GM21515 (cell line): ENCODE data around the gene MAGI3.
"Not testable (repeated sequence)": the region's sequence is repeated elsewhere in the genome, so short reads cannot be mapped to it uniquely, and the experiment has no call there.

Experiments used
- ATAC-seq: cut with Tn5 transposase; IDR thresholded peaks from one replicate; pipeline ENCODE4 v1.9.1; 2021; ENCODE audit not compliant: unreplicated experiment

The MAGI3 gene

DNA sequence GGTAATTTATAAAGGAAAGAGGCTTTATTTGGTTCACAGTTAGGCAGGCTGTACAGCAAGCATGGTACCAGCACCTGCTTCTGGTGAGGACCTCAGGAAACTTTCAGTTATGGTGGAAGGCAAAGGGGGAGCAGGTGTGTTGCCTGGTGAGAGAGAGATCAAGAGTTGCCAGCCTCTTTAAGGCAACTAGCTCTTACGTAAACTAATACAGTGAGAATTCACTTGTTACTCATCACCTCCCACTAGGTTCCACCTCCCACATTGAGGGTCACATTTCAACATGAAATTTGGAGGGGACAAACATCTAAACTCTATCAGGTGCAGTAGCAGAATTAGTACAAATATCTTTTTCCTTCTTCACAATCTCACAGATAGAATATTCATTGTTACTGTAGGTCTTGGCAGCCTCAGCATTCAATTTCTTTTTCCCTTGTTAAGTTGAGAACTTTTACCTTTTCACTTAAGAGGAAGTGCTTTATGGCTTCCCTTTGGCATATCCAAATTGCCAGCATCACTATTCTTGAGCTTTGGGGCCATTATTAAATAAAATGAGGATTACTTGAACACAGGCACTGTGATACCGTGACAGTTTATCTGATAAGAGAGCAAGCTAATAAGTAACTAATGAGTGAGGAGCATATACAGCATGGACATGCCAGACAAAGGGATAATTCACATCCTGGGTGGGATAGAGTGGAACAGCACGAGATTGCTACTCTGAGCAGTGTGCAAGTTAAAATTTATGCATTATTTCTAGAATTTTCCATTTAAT lies 48.4 kb downstream of the MAGI3 start:
- ATAC-seq: no peak

DNA sequence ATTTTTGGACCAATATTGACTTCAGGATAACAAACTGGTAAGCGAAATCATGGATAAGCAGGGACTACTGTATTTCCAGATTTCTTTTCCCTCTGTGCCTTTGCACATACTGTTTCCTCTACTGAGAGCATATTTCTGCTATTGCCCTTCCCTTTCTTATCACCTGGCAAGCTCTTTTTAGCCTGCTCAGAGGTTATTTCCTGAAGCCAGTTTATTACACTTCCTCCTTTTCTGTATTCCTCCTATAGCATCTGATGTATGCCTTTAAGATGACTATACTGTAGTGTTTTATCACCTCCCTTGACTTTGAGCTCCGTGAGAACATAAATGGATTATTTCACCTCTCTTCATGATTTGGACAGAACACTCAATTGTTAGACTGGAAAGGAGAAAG lies 49.0 kb downstream of the MAGI3 start:
- ATAC-seq: no peak

DNA sequence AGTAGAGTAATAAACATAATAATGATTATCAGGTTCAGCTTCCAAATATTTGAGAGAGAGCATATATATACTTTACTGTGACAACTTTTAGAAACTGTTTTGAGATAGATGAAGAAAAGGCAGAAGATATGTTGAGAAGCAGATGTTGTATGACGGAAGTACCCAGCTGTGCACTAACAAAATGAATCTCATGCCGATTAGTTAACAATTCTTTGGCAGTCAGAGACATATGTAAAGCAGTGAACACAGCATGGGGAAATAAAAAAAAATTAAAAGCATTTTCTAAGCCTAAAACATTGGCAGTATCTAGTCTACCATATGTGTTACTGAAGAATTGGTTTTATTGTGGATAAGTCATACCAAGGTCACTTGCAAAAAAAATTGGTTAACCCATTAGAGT lies 51.8 kb downstream of the MAGI3 start:
- ATAC-seq: no peak

DNA sequence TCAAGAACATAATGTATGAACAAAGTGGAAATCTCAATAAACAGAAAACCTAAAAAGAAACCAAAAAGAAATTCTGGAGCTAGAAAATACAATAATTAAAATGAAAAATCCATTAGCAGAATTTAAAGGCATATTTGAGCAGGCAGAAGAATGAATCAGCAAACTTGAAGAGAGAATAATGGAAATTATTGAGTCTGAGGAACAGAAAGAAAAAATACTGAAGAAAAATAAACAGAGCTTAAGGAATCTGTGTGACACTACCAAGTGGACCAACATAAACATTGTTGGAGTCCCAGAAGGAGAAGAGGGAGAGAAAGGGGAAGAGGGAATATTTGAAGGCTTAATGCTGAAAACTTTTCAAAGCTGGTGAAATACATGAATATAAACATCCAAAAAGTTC lies 54.5 kb downstream of the MAGI3 start:
- no peak for ATAC-seq

DNA sequence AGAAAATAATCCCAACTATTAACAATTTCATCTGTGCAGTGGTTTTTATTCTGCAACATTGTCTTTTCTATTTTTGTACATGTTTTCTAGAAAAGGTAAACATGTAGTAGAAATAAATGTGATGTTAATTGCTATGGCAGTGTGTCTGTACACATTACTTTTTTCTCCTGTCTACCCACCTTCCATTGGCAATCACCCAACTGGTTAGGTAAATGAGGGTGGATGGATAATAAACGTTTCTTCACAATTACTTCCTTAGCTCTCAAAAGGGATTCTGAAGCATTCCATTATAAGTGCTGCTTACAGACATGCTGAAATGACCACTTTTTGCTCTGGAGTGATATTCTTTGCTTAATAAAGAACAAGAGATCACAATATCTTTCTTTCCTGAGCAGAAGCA lies 61.4 kb downstream of the MAGI3 start:
- no peak for ATAC-seq

DNA sequence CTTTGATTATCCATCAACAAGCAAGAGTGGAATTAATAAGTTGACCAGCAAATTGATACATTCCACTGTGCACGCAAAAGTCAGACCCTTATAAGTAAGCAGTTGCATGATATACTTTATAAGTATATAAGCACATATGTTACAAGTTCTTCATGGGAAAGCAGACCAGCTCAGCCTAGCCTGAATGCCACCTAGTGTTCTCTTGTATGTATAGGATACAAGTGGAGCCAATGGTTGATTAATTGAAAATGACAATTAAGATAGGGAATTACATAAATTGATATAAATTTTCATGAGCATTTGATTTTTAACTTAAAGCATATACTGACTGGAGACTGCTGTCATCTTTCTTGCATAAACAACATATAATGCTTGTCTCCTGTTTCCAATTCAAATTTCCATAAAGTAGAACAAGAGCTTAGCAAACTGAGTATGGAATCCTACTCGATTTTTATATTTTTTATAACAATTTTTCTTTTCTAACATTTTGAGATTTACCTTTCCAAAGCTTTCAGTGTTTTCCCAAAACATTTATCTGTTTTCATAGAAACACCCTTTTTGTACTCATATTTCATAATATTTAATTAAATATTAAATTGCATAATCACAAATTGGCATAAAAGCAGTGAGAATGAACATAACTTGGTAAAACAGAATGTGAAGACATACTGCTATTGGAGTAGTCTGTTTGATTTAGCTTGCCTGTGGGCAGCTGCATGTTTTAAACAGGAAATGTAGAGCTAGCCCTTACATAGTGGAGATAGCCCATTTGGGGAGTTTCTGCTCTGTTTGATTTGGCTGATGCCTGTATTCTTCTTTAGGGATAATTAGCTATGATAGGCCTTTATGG lies 62.8 kb downstream of the MAGI3 start:
- ATAC-seq: no peak

DNA sequence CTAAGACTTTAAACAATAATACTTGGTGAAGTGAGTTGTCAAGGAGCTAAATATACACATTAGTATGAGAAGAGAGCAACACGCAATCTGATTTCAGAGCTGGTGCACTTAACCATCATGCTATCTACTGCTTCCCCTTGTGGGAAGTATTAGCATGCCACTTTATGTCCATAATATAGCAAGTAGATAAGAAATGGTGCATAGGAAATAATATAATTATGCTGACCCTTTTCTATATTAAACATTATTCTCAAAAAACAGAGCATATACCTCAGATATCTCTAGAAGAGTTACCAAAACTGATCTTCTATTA lies 63.4 kb downstream of the MAGI3 start:
- no peak for ATAC-seq

DNA sequence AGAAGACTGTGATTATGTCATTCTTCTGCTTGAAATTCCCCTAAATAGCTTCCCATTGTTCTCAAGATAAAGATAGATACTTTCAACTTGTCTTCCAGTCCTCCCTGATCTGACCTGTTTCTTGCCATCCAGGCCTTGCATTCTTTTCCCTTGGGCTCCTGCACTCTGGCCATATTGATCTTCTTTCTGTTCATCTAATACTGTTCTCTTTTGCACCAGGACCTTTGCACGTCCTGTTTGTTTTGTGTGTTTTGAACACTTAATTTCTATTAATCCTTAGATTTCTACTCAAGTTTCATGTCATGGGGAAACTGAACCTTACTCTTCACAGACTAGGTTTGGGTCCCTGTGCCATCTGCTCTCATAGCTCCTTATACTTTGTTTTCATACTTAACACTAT lies 65.1 kb downstream of the MAGI3 start:
- ATAC-seq: no peak

DNA sequence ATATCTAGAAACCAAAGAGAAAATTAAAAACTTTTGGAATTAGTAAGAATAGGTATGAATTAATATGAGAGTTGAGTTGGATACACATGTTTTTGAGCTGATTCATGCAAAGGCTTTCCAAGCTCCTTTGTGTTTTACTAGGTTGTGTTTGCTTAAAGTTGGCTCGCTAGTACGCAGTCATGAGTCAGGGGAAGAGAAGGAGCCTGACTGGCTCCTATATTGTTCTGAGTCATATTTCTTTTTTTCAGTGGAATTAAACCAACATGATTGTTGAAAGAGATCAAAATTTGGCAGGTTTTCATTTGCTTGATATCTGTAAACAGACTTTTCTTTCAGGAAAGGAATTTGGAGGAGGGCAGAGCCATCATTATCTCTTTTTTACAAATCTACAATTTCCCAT lies 66.7 kb downstream of the MAGI3 start:
- no peak for ATAC-seq

DNA sequence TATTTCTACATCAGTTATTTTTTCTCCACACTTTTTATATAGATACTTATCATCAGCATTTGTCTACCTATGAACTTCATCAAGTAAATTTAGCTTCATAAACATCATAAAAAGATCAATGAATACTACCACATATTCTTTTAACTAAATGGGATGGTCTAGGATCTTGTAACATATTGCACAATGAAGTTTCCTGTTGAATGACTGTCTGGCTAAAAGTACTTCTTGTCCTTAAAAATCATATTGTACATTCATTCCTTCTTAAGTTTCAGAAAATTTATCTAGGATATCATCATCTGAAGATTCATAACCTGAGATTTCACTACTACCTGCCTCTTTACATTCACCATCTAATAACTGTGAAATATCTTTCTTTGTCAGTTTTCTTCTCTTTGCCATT lies 69.0 kb downstream of the MAGI3 start:
- no peak for ATAC-seq

DNA sequence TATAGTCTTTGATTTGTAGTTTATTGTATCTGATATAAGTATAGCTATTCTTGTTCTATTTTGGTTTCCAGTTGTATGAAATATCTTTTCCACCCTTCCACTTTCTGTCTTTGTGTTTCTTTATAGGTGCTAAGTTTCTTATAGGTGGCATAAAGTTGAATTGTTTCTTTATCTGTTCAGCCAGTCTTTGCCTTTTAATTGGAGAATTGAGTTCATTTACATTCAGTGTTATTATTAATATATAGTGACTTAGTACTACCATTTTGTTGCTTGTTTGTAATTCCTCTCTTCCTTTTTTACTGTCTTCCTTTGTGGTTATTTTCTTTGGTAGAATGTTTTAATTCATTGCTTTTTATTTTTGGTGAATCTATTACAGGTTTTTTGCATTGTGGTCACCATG lies 77.7 kb downstream of the MAGI3 start:
- no peak for ATAC-seq

DNA sequence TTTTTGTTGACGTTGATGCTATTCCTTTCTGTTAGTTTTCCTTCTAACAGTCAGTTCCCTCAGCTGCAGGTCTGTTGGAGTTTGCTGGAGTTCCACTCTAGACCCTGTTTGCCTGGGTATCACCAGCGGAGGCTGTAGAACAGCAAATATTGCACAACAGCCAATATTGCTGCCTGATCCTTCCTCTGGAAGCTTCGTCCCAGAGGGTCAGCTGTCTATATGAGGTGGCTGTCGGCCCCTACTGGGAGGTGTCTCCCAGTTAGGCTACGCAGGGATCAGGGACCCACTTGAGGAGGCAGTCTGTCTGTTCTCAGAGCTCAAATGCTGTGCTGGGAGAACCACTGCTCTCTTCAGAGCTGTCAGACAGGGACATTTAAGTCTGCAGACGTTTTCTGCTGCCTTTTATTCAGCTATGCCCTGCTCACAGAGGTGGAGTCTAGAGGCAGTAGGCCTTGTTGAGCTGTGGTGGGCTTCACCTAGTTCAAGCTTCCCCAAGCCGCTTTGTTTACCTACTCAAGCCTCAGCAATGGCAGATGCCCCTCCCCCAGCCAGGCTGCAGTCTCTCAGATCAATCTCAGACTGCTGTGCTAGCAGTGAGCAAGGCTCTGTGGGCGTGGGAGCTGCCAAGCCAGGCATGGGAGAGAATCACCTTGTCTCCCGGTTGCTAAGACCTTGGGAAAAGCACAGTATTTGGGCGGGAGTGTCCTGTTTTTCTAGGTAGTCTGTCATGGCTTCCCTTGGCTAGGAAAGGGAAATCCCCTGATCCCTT lies 88.3 kb downstream of the MAGI3 start:
- not testable (repeated sequence) for ATAC-seq

DNA sequence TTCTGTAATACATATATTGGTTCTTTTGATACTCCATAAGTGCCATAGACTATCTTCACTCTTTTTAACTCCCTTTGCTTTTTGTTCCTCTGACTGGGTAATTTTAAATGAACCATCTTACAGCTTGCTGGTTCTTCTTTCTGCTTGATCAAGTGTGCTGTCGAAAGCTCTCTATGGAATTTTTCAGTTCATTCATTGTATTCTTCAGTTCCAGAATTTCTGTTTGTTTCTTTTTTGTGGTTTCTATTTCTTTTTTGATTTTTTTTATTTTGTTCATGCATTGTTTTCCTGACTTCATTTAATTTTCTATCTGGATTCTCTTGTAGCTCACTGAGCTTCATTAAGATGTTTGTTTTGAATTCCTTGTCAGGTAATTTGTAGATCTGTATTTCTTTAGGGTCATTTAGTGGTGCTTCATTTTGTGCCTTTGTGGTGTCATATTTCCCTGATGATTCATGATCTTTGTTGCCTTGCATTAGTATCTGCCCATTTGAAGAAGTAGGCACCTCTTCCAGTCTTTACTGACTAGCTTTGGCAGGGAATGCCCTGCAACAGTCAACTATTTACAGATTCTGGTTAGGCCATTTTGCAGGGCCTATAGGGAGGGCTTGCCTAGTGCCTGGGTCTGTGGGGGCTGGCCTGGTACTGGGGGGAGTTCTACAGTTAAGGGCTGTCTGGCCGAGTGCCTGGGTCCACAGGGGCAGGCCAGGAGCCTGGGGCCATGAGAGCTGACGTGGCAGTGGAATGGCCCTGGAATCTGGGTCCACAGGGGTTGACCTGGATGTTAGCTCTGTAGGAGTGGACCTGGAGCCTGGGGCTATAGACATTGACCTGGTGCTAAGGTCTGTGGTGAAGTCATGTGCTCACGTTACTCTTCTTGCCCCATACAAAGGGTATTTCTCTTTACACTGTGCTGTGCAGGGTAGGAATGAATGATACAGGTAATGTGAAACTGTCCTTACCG lies 89.7 kb downstream of the MAGI3 start:
- ATAC-seq: no peak

DNA sequence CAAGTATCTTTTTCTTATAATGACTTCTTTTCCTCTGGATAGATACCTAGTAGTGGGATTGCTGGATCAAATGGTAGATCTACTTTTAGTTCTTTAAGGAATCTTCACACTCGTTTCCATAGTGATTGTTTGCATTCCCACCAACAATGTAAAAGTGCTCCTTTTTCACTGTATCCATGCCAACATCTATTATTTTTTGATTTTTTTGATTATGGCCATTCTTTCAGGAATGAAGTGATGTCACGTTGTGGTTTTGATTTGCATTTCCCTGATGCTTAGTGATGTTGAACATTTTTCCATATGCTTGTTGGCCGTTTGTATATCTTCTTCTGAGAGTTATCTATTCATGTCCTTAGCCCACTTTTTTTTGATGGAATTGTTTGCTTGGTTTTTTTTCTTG lies 94.8 kb downstream of the MAGI3 start:
- ATAC-seq: not testable (repeated sequence)

DNA sequence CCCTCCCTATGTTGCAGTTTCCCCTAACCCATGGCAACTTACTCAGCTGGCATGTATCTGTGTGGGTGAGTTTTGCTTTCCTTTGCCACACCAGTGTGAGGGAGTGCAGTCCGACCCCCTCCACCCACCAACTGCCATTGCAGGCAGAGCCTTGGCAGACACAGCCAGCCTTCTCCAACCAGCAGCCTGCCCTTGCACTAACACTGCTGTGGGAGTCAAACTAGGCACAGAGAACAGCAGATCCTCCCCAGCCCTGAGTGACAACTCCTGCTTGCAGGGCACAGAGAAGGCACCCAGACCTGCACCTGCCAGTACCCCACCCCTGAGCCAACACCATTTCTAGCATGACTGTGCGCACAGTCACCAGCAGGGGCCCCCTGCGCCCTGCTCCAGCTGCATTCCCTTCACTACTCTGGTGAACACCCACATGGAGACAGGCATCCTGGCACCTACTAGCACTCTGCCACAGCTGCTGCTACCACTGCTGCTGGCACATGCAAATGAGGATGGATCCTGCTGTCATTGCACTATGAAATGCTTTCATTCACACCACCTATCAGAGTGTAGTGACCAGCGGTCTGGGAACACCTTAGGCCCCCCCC lies 98.4 kb downstream of the MAGI3 start:
- no peak for ATAC-seq

DNA sequence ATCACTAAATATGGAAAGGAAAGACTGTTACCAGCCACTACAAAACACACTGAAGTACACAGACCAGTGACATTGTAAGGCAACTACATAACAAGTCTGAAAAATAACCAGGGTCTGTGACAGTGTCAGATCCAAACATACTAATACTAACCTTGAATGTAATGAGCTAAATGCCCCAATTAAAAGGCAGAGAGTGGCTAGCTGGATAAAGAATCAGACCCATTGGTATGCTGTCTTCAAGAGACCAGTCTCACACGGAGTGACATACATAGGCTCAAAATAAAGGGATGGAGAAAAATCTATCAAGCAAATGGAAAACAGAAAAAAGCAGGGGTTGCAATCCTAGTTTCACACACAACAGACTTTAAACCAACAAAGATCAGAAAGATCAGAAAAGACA lies 100.1 kb downstream of the MAGI3 start:
- ATAC-seq: no peak

DNA sequence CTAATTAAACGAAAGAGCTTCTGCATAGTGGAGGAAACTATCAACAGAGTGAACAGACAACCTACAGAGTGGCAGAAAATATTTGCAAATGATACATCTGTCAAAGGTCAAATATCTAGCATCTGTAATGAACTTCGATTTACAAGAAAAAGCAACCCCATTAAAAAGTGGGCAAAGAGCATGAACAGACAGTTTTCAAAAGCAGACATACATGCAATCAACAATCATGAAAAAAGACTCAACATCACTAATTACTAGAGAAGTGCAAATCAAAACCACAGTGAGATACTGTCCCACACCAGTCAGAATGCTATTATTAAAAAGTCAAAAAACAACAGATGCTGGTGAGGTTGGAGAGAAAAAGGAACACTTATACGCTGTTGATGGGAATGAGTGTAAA lies 103.2 kb downstream of the MAGI3 start:
- no peak for ATAC-seq

DNA sequence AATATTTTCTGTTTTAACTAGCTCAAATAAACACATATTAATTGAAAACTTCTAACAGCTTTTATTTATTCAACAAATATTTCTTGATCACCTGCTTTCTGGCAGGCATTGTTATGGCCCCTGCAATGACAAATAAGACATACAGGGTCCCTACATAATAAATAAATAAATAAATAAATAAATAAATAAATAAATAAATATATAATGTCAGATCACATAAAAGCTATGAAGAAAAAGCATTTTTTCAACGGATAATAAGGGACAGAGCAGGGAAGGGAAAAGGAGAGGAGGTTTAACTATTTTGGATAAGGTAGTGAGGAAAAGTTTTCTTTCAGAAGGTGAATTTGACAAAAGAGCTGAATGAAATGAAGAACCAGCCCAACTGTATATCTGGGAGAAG lies 115.0 kb downstream of the MAGI3 start:
- no peak for ATAC-seq

DNA sequence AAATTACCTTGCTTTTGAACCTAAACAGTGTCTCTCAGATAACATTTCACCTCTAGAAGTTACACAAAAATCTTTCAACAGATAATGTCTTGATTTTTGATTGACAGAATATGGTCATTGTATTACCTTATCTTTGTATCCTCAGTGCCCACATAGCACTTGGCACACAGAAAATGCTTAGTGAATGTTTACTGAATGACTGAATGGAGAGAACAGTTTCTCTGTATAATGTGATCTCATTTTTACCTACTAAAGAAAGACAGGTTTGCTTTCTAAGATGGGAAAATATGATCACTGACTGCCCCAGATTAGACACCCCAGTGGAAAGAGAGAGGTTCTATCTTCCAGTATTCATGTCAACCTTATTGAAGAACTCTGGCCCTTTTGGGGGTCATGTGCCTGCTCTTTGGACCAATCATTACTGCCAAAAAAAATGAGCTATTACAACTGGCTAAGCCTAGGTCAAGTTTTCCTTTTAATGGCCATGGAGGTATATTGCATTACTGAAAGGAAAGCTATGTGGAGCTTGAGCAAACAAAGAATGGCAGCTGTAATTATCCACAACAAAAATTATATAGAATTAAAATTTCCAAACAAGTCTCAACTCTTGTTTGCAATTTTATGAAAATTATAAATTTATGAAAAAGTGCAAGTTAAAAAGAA lies 117.4 kb downstream of the MAGI3 start:
- no peak for ATAC-seq
